Astrocyte (in vitro differentiated cells and primary cell): Measurements from ENCODE around the gene MUC6.

ENCODE experiments used
- CTCF ChIP-seq: IDR thresholded peaks from 2 replicates; pipeline ENCODE4 v1.5.1; 2011; ENCODE audit warnings: low read depth, mild to moderate bottlenecking, inconsistent platforms, low read length, moderate library complexity; ENCODE audit not compliant: insufficient read depth
- EZH2 ChIP-seq: IDR thresholded peaks from 2 replicates; pipeline ENCODE4 v1.6.1; 2012; ENCODE audit warnings: mild to moderate bottlenecking, low read length, inconsistent platforms; ENCODE audit not compliant: insufficient read depth

- TF ChIP-seq EZH2 (no peak), CTCF (no peak)
These were observed 58.4 kb downstream of the MUC6 start for GRCh38 chr11:977830-978720.
